NCI-H524 (cell line): ENCODE data around the gene HAPSTR1.
A peak's percentile ranks its signal among the peaks of the same experiment; 100 is the strongest.
"Not testable (repeated sequence)": the region's sequence is repeated elsewhere in the genome, so short reads cannot be mapped to it uniquely, and the experiment has no call there.

Experiments used
- DNase-seq, 2 experiments: peaks; one replicate each; lab custom pipeline; 2025; lab: John Stamatoyannopoulos, UW

HAPSTR1 gene

DNA sequence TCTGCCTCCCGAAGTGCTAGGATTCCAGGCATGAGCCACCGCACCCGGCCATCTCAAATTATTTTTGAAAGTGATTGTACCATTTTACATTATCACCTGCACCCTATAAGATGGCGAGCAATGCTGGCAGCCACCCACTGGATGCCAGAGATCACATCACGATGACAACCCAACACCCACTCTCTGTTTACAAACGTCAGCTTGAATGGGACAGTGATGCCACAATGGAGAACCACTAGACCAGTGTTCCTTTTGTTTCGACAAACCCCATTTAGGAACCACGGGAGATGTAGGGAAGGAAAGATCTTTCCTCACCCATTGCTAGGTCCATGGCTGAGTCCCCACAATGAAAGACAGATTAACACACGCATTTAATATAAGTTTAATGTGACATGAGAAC is 20.1 kb upstream of the HAPSTR1 start:
- no peak for DNase-seq

DNA sequence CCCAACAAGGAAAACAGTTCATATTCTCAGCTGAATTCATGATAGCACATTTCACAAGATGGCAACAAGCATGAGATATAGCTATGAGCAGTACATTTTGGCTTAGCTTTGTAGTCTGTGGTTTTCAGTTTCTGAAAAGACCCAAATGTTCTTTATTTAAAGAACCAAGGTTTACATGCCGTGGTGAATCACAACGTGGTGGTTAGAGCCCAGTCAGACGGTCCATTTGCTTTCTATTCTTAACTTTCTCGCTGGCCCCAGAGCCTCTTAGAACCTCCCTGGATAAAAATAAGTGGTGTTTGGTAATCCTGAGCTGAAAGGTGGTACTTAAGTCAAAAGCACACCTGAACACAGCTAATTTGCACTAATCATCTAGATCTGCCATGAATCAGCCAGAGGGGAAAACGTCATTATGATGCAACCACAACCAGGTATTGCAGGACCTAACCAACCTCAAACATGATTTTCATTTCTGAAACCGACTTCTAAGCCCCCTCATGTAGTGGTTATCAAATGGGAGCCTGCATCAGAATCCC is 18.6 kb upstream of the HAPSTR1 start:
- DNase-seq: no peak

DNA sequence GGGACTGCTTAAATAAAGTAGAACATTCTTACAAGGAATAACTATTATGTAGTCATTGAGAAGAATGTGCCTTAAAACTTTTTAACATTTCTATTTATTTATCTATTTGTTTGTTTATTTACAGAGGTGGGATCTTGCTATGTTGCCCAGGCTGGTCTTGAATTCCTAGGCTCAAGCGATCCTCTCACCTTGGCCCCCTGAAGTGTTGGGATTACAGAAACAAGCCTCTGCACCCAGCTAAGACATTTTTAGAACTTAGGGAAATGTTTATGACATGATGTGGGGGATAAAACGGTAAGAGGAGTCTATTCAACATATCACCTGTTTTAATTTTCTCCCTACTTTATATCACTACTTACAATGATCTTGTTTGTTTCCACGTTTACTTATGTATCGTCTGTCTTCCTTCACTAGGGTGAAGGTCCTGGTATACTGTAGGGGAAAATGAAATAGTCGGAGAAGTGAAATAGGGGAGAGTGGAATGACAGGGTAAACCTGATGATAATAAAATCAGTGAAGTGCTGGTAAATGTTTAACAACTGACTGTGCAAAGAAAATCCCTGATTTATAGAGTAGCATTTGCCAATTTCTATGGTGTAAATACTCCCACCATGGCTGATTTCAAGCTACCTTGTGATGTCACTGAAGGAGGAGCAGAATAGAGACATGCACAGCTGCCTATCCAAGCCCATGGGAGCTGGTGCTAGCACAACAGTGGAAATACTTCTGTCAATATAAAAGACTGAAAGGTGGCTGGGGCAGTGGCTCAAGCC is 16.0 kb upstream of the HAPSTR1 start:
- no peak for DNase-seq

DNA sequence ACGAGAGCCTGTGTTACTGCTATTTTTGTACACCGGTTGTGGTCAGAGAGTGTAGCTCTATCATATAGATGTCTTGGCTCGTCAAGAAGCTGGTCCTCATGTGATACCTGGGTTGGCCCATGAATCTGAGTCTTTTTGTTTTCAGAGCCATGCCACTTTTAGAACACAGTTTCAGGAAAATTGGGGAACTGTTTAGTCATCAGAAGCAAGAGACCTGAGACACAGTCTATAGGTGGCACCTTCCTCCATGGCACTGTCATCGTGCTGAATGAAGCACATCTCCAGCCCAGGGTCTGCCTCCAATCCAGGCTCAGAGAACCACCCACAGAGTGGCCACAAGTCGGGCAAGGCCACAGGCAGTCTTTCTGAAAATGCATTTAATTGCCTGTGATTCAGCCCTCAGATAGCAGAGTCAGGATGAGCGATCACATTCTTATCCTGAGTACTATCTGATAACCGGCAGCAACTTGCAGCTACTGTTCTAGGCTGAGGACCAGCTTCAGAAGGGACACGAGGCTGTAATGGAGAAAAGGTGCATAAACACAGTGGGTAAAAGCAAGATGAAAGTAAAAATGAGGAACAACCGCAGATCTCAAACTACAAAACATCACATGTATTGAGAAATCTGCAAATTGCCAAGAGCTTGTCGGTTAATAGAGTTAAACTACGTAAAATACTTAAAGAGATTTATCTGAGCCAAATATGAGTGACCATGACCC is 14.2 kb upstream of the HAPSTR1 start:
- no peak for DNase-seq

DNA sequence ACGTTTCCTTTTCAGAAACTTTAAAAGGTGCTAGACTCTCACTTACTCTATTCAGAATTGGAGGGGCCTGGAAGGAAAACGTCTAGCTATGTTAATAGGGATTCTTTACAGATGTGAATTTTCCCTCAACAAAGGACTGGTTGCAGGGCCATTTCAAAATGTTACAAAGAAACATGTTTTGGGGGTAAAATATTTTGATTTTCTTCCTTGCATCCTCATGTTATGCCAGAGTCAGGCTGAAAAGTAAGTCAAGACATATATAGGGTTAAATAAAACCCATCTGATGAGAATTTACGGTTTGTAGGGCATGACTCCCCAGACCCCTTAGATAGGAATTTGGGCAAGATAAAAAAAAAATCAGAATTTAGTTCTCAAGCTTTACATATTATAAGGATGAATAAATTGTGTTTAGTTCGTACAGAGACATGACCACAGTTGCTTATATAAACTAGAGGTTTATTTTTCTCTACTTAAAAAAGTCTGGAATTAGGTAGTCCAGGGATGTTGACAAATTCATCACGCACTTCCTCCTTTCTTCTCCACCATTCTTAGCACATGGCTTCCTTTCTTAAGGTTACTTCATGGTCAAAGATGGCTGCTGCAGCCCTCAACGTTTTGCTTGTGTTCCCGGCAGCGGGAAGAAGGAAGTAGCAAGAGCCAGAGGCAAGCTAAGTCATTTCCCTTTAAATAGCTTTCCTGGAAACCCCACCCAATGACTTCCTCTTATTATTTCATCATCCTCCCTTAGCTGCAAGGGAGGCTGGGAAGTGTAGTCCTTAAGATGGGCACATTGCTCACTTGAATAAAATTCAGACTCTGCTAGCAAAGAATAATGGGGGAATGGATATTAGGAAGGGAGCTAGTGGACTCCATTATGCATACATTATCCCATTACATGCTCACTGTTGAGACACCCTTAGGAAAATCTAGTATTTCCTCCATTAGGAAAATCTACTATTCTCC is 12.7 kb upstream of the HAPSTR1 start:
- peak; percentile 14 to 66 for DNase-seq

DNA sequence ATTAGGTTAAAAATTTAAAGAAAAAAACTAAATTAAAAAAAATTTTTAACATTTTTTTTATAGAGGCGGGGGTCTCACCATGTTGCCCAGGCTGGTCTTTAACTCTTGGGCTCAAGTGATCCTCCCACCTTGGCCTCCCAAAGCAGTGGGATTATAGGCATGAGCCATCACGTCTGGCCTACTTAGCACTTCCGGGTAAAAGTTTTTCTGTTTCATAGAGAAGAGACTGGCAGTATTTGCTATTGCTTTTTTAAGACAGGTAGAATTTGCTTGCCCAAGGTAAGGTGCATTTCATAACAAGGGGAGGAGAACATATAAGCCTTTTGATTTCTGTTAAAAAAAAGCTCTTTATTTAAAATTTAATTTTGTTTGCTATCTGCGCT is 12.0 kb upstream of the HAPSTR1 start:
- no peak for DNase-seq

DNA sequence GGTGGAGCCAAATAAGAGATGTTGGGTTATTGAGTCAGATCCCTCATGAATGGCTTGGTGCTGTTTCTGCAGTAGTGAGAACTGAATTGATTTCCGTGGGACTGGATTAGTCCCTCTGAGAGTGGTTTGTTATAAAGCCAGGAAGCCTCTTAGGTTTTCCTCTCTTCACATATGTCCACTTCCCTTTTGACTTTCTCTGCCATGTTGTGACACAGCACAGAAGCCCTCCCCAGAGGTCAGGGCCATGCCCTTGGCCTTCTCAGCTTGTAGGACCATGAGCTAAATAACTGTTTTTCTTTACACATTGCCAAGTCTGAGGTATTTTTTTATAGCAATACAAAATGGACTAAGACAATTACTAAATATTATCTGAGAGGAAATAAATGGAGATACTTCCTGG is 10.3 kb upstream of the HAPSTR1 start:
- no peak for DNase-seq

DNA sequence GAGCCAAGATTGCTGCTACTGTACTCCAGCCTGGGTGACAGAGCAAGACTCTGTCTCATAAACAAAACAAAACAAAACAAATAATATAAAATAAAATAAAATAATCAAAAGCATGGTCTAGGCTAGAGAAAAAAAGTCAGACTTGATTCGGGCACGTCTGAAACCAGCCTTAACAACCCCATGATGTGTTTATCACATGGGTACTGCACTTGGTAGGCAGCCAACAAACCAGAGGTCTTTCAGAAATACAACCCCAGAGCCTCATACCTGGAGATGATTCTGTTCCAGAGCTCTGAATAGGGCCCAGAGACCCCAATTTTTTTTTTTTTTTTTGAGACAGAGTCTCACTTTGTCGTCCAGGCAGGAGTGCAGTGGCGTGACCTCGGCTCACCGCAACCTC is 9.6 kb upstream of the HAPSTR1 start:
- no peak for DNase-seq

DNA sequence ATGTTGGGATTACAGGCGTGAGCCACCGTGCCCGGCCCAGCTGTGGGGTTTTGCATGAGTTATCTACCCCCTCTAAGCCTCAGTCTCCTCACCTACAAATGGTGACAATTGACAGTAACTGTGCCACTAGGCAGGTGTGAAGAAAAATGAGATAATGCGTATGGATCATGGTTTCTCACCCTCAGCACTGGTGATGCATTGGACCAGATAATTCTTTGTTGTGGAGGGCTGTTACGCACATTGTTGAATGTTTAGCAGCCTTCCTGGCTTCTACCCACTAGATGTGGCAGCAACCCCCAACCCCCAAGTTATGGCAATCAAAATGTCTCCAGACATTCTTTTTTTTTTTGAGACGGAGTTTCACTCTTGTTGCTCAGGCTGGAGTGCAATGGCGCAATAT is 9.0 kb upstream of the HAPSTR1 start:
- no peak for DNase-seq

DNA sequence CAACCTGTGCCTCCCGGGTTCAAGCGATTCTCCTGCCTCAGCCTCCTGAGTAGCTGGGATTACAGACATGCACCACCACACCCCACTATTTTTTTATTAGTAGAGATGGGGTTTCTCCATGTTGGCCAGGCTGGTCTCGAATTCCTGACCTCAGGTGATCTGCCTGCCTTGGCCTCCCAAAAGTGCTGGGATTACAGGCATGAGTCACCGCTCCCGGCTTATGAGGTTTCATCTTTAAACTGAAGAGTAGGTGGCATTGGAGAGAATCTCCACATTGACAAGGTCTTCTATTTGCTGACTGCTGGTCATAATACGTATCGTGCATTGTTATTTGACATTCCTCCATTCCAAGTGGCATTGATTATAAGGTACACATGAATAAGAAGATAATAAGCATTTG is 3.7 kb upstream of the HAPSTR1 start:
- not testable (repeated sequence) for DNase-seq

DNA sequence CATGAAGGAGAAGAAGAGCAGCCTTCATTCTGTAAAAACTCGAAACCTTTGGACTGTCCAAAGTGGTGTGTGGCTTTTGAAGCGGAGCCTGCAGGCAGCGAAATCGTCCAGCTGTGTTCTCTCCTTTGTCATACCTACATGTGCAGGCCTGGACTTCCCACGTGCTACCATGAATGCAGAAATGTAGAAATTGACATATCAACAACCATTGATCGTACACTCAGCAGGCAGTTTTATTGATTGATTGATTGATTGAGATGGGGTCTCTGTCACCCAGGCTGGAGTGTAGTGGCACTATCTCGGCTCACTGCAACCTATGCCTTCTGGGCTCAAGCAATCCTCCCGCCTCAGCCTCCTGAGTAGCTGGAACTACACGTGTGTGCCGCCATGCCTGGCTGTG is 2.6 kb upstream of the HAPSTR1 start:
- DNase-seq: no peak

DNA sequence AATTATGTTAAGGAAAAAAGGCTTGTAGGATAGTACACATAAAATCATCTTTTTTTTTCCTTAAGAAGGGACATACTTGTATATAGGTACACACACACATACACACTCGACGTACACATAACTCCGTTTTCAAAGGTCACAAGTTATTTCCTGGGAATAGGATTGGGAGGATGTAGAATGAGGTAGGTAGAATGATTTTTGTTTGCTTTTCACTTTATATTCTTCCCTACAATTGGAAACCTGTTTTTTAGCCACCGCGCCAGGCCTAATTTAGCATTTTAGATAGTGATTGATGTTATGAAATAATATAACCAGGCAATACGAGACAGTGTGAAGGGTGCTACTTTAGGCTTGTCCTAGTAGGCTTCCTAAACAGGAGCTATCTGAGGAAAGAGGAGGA is 1.8 kb upstream of the HAPSTR1 start:
- no peak for DNase-seq

DNA sequence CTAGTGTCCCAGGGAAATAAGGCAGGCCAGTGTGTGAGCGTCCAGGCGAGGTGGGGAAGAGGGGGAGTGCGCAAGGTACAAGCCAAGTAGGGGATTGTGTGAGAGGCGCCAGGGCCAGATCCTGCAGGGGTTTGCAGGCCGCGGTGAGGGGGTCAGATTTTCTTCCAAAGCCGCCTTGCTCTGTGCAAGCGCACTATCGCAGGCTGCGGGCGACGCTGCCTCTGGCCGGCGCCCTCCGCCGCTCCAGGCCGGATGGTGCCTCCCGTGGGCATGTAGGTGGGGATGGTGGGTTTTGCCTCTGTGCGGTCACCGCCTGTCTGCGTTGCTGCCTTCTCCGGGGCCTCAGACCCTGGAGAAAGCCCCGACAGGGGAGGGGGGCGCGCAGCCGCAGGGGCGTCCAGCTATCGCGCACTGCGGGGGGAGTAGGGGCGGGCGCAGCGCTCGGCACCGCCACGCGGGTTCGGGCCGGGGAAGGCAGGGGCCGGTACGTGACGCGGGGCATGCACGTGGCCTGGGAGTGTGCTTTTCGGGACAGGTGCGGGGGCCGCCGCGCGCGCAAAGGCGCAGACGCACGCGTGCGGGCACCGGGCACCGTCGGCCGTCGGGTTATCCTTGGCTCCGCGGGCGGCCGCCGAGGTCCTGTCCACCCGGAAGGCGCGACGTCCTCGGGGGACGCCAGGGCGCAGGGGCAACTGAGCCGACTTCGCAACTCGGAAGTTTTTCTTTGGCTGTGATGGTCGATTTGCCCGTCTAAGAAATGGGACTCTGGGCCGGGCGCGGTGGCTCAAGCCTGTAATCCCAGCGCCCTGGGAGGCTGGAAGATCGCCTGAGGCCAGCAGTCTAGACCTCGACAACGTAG is 1.1 kb upstream of the HAPSTR1 start:
- peak in 1 of 2 experiments; percentile 47 for DNase-seq

DNA sequence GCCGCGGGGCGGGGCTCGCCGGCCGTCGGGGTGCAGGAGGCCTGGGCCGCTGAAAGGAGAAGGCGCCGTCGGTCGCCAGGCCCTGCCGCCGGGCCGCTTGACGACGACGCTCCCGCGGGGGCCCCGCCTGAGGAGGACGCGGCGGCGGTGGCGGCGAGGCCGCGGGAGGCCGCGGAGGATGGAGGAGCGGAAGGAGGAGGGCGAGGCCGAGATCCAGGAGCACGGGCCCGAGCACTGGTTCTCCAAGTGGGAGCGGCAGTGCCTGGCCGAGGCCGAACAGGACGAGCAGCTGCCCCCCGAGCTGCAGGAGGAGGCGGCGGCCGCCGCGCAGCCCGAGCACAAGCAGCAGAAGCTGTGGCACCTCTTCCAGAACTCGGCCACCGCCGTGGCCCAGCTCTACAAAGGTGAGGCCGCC is 430 bp downstream of the HAPSTR1 start:
- no peak for DNase-seq

DNA sequence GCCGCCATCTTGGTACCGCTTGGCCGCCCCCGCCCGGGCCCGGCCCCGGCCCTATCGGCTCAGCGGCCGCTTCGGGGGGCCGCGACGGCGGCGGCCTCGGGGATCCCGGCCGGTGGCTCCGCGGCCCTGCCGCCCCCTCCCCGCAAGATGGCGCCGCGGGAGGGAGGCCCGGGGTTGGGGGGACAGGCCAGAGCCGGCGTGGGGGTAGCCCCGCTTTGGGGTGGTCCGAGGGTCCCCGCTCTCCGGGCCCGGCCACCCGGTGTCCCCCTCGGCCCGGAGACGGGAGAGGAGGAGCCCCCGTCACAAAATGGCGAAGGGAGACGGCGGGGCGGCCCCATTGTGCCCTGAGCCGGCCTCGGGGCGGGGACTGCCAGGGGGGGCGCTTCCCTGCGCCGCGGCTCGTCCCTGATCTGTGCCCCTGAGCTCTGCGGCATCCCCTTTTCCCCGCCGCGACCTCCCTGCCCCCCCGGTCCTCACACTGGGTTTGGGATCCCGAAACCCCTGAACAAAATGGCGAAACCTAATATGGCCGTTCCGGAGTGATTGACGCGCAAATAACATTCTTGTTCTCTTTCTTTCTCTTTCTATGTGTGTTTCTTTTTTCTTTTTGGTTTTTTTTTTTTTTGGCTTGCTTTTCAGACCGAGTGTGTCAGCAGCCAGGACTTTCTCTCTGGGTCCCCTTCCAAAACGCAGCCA is 986 bp downstream of the HAPSTR1 start:
- peak; percentile 41 to 49 for DNase-seq

DNA sequence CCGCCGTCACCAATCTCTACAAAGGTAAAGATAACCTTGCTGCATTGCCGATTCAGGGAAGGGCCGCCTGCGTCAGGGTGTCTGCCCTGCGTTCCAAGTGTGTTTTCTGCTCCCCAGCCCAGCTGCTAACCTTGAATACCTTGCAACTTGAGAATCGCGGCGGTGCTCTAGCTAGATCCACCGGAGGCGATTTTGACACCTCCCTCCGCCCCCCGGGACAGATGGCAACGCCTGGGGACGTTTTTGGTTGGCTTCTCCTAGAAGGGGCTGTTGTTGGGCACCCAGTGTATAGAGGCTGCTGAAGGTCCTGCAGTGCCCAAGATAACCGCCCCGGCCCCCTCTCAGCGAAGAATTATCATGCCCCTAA is 1.5 kb downstream of the HAPSTR1 start:
- peak; percentile 84 to 85 for DNase-seq

DNA sequence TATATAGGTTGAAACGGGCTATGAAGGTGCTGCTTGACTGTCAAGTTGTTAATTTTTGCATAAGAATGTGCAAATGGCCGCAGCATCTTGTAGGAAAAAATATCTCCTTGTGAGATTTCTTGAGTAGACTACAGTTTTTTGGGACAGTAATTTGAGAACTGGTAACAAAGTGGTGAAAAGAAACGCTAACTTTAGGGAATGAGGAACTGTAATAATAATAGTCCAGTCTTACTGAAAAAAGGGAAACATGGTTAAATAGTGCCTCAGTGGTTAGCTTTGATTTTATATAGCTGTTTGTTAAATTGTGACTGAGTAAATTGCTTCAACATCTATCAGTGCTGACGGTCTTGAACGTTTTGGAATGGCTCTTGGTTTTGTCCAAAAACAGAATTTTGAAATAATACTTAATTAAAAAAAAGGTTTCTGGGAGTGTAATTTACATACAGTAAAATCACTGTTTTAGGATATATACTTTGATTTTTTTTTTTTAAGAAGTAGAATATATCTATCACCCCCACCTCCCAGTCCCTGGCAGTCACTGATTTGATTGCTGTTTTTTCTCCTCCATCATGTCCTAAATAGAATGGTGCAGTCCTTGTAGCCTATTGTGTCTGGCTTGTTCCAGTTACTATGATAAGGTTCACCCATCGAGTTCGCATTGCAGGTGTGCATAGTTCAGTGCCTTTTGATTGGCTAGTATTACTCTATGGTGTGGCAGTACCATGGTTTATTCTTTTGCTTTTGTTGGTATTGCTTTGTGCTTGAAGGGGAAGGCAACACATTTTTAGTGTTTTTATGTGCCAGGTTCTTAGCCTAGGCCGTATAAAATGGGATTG is 2.8 kb downstream of the HAPSTR1 start:
- no peak for DNase-seq

DNA sequence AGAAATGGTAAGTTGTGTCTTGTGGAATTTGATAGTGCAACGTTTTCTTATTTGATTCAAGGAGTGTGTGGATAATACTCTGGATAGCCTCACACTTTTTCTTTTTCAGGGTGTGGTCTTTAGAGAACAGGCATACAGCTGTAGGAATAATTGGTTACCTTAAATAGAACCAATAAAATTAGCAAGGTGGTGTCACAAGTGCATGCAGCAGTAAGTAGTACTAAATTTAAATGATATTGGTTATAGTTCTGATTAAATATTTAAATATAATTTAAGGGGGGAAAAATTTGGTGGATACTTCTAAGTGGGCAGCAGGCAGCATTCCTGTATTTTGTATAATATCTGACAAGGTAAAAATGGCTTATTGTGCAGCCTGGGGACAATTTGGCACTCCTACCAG is 3.7 kb downstream of the HAPSTR1 start:
- DNase-seq: no peak

DNA sequence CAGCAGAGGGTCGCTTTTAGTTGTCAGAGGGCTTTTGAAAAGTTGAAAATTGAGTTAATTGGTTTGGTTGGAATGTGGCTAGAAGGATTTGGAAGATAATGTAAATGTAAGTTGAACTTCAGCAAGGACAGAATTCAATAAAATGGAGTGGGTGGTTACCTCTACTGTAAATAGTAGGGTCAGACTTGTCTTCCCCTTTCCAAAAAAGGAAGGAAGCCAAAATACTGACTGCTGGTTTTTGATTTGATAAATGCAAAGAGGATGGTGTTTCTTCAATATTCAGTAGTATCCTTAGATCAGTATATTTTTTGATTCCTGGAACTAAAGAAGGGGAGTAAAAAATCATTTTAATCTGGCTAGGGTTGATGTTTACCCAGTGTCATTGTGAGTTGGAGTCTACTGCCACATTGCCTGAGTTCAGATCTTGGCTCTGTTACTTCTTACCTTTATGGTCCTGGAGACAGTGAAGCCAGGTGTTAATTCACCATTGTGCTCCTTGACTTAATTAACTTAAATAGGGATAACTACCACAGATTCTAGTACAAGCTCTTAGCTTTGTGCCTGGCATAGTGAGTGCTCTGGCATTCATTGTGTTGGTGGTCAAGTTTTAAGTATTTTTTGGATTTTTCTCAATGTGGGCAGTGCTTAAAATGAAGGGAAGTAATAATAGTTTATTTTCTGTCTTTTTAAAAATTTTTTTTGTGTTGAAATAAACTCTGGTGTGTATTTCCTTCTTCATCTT is 4.4 kb downstream of the HAPSTR1 start:
- no peak for DNase-seq
